Measurements from ENCODE around the gene ZNF845. TPM values are rescaled to one million over a fixed set of nuclear protein-coding genes. Genes with fewer than 3 reads are reported as not detected.

ZNF845 gene
- total RNA-seq, 2 experiments from 2014 or later: 7.5 to 8.0 TPM

DNA sequence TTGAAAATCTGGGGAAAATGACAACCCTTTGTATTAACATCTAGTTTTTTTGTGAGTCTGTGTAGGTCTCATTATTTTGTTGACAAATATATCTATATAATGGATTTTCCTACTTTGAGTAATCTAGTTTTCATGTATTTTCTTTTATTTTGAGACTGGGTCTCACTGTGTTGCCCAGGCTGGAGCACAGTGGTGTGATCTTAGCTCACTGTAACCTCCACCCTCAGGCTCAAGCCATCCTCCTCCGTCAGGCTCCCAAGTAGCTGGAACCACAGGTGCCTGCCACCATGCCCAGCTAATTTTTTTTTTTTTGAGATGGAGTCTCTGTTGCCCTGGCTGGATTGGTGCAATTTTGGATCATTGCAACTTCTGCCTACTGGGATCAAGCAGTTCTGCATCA lies 41.2 kb downstream of the ZNF845 start:
- Histone ChIP-seq H3K4me1 (ENCODE audit: insufficient read depth, low read length) (no peaks in the 10 kb centered on the region), H3K27me3 (ENCODE audit: control insufficient read depth in 1 of 2, insufficient read depth in 2 of 2, low read length in 2 of 2) (no peaks in the 10 kb centered on the region), H3K9me3 (ENCODE audit: control insufficient read depth in 1 of 2, insufficient read depth in 1 of 2, low read length in 2 of 2) (peaks cover 37 to 52% of the 10 kb centered on the region in 2 experiments), H3K4me3 (ENCODE audit: low read length) (no peak overlapping the region), H3K27ac (ENCODE audit: low read depth in 1 of 2, low read length in 2 of 2) (no peak overlapping the region), H3K36me3 (ENCODE audit: insufficient read depth, low read length) (peaks cover 55% of the 10 kb centered on the region)
- CTCF ChIA-PET: no interaction called here
- Mint-ChIP-seq H3K9me3 (peaks cover 3% of the 10 kb centered on the region), H3K27ac (no peak overlapping the region), H3K27me3 (no peaks in the 10 kb centered on the region), H3K4me3 (no peak overlapping the region), H3K36me3 (ENCODE audit: low read depth) (peaks cover 94% of the 10 kb centered on the region), H3K4me1 (ENCODE audit: low read depth) (no peaks in the 10 kb centered on the region)
- ATAC-seq (ENCODE audit: poor library complexity) (no peak), DNase-seq (no peak)
- POLR2A ChIA-PET: no interaction called here
- TF ChIP-seq, protein P1, sequence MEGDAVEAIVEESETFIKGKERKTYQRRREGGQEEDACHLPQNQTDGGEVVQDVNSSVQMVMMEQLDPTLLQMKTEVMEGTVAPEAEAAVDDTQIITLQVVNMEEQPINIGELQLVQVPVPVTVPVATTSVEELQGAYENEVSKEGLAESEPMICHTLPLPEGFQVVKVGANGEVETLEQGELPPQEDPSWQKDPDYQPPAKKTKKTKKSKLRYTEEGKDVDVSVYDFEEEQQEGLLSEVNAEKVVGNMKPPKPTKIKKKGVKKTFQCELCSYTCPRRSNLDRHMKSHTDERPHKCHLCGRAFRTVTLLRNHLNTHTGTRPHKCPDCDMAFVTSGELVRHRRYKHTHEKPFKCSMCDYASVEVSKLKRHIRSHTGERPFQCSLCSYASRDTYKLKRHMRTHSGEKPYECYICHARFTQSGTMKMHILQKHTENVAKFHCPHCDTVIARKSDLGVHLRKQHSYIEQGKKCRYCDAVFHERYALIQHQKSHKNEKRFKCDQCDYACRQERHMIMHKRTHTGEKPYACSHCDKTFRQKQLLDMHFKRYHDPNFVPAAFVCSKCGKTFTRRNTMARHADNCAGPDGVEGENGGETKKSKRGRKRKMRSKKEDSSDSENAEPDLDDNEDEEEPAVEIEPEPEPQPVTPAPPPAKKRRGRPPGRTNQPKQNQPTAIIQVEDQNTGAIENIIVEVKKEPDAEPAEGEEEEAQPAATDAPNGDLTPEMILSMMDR (IDR thresholded peaks at IDR 0.05): no peak
- intact Hi-C loops (cut with DNase I, micrococcal nuclease): no loop called here

DNA sequence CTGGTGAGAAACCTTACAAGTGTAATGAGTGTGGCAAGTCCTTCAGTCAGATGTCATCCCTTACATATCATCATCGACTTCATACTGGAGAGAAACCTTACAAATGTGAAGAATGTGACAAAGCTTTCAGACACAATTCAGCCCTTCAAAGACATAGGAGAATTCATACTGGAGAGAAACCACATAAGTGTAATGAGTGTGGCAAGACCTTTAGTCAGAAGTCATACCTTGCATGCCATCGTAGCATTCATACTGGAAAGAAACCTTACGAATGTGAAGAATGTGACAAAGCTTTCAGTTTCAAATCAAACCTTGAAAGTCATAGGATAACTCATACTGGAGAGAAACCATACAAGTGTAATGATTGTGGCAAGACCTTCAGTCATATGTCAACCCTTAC lies 47.8 kb downstream of the ZNF845 start:
- Mint-ChIP-seq H3K9me3 (peaks cover 31% of the 10 kb centered on the region), H3K27me3 (no peaks in the 10 kb centered on the region), H3K4me1 (ENCODE audit: low read depth) (no peaks in the 10 kb centered on the region), H3K36me3 (ENCODE audit: low read depth) (peaks cover 98% of the 10 kb centered on the region), H3K27ac (no peak overlapping the region), H3K4me3 (no peak overlapping the region)
- TF ChIP-seq, protein P1 (IDR thresholded peaks at IDR 0.05): no peak
- intact Hi-C loops (cut with DNase I, micrococcal nuclease): no loop called here
- ATAC-seq (ENCODE audit: poor library complexity) (no peak), DNase-seq (no peak)
- H3K36me3 ChIP-seq (ENCODE audit: insufficient read depth, low read length): peaks cover 49% of the 10 kb centered on the region
- peaks cover 35 to 95% of the 10 kb centered on the region in 2 experiments for H3K9me3 ChIP-seq (ENCODE audit: control insufficient read depth in 1 of 2, insufficient read depth in 1 of 2, low read length in 2 of 2)
- no peaks in the 10 kb centered on the region for H3K4me1 ChIP-seq (ENCODE audit: insufficient read depth, low read length)
- H3K4me3 ChIP-seq (ENCODE audit: low read length): no peak overlapping the region
- CTCF ChIA-PET: no interaction called here
- no peak overlapping the region for H3K27ac ChIP-seq (ENCODE audit: low read depth in 1 of 2, low read length in 2 of 2)
- POLR2A ChIA-PET: no interaction called here
- H3K27me3 ChIP-seq (ENCODE audit: control insufficient read depth in 1 of 2, insufficient read depth in 2 of 2, low read length in 2 of 2): no peaks in the 10 kb centered on the region

DNA sequence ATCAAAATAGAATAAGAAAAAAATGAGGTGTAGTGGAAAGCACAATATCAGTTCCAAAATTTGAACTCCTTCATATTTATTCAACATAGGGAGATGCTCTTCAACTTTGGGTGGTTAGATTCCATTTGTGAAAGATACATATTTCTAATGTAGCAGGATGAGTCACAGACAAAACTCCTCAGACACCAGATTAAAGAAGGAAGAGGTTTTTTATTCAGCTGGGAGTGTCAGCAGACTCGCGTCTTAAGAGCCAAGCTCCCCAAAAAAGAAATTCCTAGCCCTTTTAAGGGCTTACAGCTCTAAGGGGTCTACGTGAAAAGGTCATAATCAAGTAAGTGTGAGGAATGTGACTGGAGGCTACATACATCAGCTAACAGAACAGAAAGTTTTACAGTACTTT lies 54.6 kb downstream of the ZNF845 start:
- H3K4me1 Mint-ChIP-seq (ENCODE audit: low read depth): no peaks in the 10 kb centered on the region
- ChIA-PET POLR2A (no interaction called here), CTCF (no interaction called here)
- ATAC-seq (ENCODE audit: poor library complexity) (no peak), DNase-seq (no peak)
- H3K4me3 Mint-ChIP-seq: no peak overlapping the region
- H3K9me3 Mint-ChIP-seq: peaks cover 21% of the 10 kb centered on the region
- peaks cover 53 to 74% of the 10 kb centered on the region in 2 experiments for H3K9me3 ChIP-seq (ENCODE audit: control insufficient read depth in 1 of 2, insufficient read depth in 1 of 2, low read length in 2 of 2)
- no peaks in the 10 kb centered on the region for H3K4me1 ChIP-seq (ENCODE audit: insufficient read depth, low read length)
- TF ChIP-seq, protein P1 (IDR thresholded peaks at IDR 0.05): no peak
- no peak overlapping the region for H3K4me3 ChIP-seq (ENCODE audit: low read length)
- peaks cover 66% of the 10 kb centered on the region for H3K36me3 Mint-ChIP-seq (ENCODE audit: low read depth)
- H3K36me3 ChIP-seq (ENCODE audit: insufficient read depth, low read length): no peaks in the 10 kb centered on the region
- intact Hi-C loops (cut with DNase I, micrococcal nuclease): no loop called here
- no peak overlapping the region for H3K27ac ChIP-seq (ENCODE audit: low read depth in 1 of 2, low read length in 2 of 2)
- no peak overlapping the region for H3K27ac Mint-ChIP-seq
- H3K27me3 ChIP-seq (ENCODE audit: control insufficient read depth in 1 of 2, insufficient read depth in 2 of 2, low read length in 2 of 2): no peaks in the 10 kb centered on the region
- H3K27me3 Mint-ChIP-seq: no peaks in the 10 kb centered on the region
